HG02840 (cell line): ENCODE results near the gene CHN2.
"Not testable (repeated sequence)": the region's sequence is repeated elsewhere in the genome, so short reads cannot be mapped to it uniquely, and the experiment has no call there.

ENCODE experiments used
- ATAC-seq: cut with Tn5 transposase; IDR thresholded peaks from one replicate; pipeline ENCODE4 v1.9.1; 2021; ENCODE audit warnings: mild to moderate bottlenecking, moderate library complexity, moderate number of reproducible peaks; ENCODE audit not compliant: unreplicated experiment, low FRiP score

The CHN2 gene

GRCh38 chr7:29185613-29186012 is 9.0 kb upstream of the CHN2 start:
- ATAC-seq = no peak

- no peak for ATAC-seq
Observed at GRCh38 chr7:29189743-29190201, 4.8 kb upstream of the CHN2 start.

GRCh38 chr7:29190349-29191045 is 4.1 kb upstream of the CHN2 start:
- ATAC-seq = no peak

GRCh38 chr7:29192323-29192722 is 2.3 kb upstream of the CHN2 start:
- ATAC-seq = no peak

GRCh38 chr7:29192811-29193210 is 1.8 kb upstream of the CHN2 start:
- no peak for ATAC-seq

- ATAC-seq = no peak
Observed at GRCh38 chr7:29193316-29194205, 1.0 kb upstream of the CHN2 start.

- no peak for ATAC-seq
Observed at GRCh38 chr7:29194206-29194593, 375 bp upstream of the CHN2 start.

GRCh38 chr7:29196191-29196590 is 1.6 kb downstream of the CHN2 start:
- ATAC-seq = no peak

- no peak for ATAC-seq
Observed at GRCh38 chr7:29196971-29197595, 2.5 kb downstream of the CHN2 start.

- no peak for ATAC-seq
Observed at GRCh38 chr7:29197916-29198315, 3.3 kb downstream of the CHN2 start.

GRCh38 chr7:29199776-29200175 is 5.2 kb downstream of the CHN2 start:
- no peak for ATAC-seq

GRCh38 chr7:29202651-29203069 is 8.1 kb downstream of the CHN2 start:
- no peak for ATAC-seq

GRCh38 chr7:29204491-29205272 is 10.1 kb downstream of the CHN2 start:
- no peak for ATAC-seq

- ATAC-seq = no peak
Observed at GRCh38 chr7:29207162-29207801, 12.7 kb downstream of the CHN2 start.

- no peak for ATAC-seq
Observed at GRCh38 chr7:29208410-29209250, 14.1 kb downstream of the CHN2 start.

- ATAC-seq = no peak
Observed at GRCh38 chr7:29209745-29210144, 15.2 kb downstream of the CHN2 start.

GRCh38 chr7:29212736-29213135 is 18.2 kb downstream of the CHN2 start:
- not testable (repeated sequence) for ATAC-seq

- ATAC-seq = no peak
Observed at GRCh38 chr7:29214056-29214455, 19.5 kb downstream of the CHN2 start.

- ATAC-seq = no peak
Observed at GRCh38 chr7:29214816-29215215, 20.2 kb downstream of the CHN2 start.
